HG02852 (cell line): ENCODE results near the gene ABCC2.

Experiments used
- ATAC-seq: cut with Tn5 transposase; IDR thresholded peaks from one replicate; pipeline ENCODE4 v1.9.1; 2021; ENCODE audit warnings: mild to moderate bottlenecking, moderate library complexity; ENCODE audit not compliant: unreplicated experiment

Gene ABCC2

DNA sequence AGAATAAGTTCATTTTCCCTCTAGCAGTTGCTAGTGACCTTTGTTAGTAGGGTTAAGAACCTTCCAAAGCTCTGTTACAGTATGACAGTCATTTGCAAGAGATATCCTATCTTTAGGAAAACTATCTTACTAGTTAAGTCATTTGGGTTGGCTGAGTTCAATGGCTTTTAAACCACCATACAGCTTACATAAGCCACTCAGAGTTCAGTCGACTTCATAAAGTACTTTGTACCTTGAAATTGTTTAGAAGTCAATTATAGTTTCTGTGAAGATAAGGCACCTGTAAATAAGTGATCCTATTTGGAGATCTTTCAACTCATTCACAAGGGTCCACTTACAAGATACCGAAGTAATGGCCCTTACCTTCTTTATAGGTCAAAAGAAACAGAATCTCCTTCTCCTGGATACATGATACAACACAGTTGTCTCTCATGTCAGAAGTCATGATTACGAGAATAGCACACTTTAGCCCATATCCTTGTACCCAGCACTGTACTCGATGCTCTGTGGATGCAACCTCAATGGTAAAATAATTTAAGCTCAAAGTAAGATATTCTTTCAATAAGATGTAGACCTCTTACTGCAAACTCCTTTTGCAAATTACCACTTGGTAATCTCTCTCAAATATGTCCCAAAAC is 11.9 kb upstream of the ABCC2 start:
- no peak for ATAC-seq

DNA sequence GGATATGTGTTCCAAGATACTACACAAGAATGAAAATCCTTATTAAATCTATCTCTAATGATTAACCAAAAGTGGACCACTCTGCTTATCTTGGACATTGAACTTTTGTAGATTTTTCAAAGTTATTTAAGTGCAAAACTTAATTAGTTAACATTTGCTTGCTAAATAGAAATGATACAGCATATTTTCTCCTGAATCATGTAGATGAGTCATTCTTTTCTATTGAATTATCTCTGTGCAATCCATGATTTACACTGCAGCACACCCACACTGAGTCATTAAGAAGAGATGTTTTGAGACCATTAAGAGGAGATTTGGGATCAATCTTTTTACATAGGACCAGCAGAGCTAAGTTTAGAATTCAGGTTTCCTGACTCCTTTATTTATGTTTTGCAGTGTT is 6.6 kb upstream of the ABCC2 start:
- ATAC-seq, result no peak

DNA sequence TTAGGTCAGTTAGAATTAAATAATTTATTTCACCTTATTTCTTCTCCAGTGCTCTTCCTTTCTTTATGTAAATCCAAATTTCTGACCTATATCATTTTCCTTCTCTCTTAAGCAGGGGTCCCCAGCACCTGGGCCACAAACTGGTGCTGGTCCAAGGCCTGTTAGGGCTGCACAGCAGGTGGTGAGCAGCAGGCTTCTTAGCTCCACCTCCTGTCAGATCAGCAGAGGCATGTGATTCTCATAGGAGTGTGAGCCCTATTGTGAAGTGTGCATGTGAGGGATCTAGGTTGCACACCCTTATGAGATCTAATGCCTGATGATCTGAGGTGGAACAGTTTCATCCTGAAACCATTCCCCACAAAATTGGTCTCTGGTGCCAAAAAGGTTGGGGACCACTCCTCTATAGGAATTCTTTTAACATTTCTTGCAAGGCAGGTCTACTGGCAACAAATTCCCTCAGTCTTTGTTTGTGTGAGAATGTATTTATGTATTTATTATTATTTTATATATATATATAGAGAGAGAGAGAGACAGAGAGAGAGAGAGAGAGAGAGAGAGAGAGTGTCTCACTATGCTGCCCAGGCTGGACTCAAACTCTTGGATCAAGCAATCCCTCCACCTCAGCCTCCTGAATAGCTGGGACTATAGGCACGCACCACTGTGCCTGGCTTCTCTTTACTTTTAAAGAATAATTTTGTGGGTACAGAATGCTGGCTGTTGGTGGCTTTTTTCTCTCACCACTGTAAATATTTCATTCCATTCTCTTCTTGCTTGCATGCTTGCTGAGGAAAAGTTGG is 4.3 kb upstream of the ABCC2 start:
- ATAC-seq, result no peak

DNA sequence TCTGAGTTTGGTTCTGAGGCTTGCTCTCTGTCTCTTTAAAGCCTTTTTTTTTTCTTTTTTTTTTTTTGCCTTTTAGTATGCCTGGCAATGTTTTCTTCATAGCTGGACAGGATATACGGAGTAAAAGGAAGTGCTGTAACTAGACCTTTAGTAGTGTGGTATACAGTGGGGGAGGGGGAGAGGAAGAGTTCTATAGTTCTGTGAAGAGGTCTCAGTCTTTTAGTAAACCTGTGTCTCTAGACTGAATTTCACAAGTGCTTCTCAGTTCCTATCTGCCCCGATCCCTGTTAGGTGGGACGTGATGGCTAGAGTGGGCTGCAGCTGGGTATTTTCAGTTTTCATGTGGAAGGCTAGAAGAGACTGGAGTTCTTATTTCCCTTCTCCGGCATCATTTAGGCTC is 3.1 kb upstream of the ABCC2 start:
- ATAC-seq, result no peak

DNA sequence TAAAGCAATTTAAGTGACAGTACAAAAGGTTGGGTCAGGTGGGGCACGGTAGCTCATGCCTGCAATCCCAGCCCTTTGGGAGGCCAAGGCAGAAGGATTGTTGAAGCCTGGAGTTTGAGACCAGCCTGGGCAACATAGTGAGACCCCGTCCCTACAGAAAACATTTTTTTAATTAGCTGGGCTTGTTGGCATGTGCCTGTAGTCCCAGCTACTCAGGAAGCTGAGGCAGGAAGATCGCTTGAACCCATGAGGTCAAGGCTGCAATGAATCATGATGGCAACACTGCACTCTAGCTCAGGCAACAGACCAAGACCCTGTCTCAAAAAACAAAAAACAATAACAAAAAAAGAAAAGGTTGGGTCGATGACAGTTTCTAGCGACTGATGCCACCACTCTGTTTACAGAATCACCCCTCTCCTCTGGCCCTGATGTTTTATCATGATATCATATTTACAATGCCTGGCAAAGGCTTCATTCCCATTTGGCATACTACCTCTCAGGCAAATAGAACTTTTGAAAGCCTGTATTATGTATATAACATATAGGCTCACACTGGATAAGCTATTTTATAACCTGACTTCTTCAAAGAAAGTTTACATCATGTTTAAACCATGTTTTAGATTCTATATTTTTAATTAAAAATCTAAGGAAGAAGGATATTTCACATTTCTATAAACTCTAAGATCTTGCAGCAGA is 558 bp upstream of the ABCC2 start:
- ATAC-seq, result no peak

DNA sequence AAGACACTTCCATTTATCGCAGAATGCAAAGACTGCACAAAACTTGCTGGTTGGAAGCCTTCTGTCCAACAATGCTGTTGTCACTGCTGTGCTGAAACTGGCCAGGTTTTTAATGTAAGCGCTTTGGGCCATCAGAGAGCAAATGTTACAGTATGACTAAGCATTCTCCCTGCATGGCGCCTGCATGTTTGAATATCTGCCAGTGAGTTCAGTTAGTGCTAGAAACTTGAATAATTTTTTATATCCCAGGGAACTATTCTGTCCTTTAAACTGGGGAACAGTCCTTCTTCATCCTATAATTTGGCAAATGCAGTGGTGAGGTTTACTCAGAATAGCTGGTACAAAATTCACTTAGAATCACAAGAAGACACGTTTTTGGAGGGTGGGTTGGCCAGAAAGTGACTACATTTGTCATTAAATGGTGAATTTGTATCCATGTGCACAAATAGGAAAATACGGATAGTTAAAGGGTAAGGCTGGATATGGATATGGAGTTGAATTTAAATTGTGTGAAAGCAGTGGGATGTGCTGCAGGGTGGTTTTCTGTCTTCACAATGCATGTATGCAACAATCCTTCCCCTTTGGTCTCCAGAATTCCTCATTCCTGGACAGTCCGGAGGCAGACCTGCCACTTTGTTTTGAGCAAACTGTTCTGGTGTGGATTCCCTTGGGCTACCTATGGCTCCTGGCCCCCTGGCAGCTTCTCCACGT is 1.7 kb downstream of the ABCC2 start:
- no peak for ATAC-seq

DNA sequence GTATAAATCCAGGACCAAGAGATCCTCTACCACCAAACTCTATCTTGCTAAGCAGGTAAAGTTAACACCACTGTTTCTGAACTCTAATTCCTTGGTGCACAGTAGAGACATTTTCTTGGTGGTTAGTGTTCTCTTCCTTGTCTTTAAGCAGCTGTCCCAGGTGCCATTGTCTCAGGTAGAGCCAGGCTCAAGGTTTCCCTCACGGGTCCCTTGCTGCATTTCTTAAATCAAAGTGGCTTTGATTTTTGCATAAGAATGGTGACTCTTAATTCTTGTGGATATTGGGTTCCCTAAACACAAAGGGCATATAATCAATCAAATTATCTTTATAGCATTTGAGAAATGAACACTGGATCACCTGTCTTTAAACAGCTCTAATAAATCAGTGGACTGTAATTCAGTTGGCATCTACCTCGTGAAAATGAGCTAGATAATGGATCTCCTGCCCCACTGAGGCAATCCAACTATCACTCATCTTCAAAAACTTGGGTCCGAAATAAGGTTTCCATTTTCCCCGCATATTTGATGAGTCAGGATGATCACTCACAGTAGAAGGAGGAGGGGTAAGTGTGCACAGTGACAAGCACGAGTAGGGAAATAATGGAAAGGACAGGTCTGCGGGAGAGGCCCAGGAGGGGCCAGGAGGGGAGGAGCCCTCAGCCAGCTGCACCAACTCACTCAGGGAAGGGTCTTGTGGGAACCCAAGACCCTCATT is 2.4 kb downstream of the ABCC2 start:
- no peak for ATAC-seq

DNA sequence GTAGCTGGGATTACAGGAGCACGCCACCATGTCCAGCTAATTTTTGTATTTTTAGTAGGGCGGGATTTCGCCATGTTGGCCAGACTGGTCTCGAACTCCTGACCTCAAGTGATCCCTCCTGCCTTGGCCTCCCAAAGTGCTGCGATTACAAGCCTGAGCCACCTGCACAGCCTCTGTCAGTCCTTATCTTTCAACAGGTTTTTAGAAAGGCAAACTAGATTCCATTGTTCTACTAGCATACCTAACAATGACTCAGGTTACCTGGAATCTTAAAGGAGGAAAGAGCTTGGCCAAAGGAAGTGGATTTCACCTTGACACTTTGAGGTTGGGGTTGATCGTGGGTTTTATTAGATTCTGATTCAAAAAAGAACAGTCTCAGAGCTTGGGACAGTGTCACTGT is 3.2 kb downstream of the ABCC2 start:
- no peak for ATAC-seq

DNA sequence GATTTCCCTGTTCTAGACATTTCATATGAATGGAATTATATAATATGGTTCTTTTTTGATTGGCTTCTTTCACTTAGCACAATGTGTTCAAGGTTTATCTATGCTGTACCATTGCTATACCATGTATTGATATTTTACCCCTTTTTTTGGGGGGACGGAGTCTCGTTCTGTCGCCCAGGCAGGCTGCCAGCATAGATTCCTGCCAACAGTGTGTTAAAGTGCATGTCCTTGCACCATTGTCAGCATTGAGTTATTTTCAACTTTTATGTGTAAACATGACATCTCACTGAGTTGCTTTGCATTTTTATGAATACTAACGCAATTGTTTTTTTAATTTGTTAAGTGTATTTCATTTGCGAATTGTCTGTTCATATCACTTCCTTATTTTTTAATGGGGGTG is 4.9 kb downstream of the ABCC2 start:
- no peak for ATAC-seq

DNA sequence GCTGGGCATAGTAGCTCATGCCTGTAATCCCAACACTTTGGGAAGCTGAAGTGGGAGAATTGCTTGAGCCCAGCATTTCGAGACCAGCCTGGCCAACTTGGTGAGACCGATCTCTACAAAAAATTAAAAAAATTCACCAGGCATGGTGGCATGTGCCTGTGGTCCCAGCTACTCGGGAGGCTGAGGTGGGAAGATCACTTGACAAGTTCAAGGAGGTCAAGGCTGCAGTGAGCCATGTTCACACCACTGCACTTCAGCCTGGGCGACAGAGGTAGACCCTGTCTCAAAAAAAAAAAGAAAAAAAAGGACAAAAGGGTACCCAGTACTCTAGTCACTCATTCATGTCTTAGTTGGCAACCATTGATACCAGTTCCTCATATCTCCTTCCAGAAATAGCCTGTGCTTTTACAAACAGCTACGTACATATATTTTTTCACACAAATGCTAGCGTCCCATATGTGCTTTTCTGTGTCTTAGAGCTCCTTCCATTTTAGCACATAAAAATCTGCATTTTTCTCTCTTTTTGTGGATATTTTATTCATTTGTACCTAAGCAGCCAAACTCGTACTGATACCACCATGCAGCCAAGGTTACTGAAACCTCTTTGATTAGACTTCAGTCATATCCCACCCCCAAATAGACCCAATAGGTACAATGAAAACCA is 5.5 kb downstream of the ABCC2 start:
- no peak for ATAC-seq

DNA sequence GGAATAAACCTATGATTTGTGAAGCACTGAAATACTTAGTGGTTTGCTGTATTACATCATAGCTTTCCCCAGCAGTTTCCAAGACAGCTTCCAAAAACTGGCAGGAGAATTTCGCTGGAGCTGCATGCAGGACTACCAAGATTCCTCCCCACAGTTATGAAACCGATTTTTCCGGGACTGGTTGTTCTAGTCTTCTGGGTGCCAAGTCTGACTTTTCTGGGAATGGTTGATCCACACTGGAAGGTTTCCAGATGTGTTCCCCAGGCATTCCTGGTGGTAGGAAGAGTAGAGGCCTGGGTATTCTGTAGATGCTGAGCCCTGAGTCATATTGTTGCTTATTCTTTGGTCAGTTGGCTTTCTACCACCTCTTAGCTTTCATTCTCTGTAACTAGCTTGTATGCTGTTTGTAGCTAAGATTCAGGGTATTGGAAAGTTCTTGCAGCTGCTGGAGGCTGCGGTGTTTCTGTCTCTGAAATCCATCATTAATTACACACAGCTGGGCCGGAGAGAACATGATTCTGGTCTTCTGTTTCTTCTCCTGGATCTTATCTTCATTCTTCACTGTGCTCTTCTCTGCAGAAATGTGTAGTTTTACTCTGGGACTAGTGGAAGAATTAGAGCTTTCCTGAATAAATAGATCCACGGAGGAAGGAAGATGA is 6.3 kb downstream of the ABCC2 start:
- ATAC-seq, result no peak

DNA sequence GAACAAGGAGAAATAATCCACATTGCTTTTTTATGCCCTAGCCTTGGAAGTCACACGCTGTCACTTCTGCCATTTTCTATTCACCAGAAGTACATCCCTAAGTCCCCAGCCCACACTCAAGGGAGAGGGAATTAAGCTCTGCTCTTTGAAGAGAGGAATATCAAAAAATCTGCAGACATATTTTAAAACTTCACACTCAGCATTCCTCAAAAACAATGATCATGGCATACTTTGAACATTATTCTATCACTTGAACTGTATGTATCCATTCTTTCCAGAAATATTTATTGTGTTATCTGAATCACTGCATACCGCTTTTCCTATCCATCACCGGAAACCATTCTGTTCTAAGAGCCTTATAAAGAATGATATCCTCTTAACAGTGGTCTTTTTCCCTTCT is 9.4 kb downstream of the ABCC2 start:
- ATAC-seq, result no peak

DNA sequence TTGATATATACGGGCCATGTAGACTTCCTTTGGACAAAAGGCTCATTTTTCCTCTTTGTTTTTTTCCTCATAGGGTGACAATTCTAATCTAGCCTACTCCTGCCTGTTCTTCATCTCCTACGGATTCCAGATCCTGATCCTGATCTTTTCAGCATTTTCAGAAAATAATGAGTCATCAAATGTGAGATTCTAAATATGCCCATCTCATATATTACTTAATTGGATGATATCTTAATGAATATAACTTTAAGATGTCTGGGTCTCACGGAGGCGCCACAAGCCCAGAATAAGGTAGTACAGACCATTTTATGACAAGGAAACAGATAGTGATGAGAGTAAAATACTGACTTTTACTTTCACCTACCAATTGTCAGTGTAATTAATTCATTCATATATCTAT is 11.4 kb downstream of the ABCC2 start:
- no peak for ATAC-seq

DNA sequence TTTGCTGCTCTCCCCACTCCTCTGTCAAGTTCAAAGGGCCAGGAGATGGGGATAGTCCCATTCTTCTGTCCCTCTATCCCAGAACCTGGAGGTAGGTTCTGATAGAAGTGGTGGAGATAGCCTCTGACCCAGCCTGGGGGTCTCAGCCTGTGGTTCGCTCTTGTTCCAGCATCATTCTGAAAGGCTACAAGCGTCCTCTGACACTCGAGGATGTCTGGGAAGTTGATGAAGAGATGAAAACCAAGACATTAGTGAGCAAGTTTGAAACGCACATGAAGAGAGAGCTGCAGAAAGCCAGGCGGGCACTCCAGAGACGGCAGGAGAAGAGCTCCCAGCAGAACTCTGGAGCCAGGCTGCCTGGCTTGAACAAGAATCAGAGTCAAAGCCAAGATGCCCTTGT is 14.5 kb downstream of the ABCC2 start:
- ATAC-seq, result no peak

DNA sequence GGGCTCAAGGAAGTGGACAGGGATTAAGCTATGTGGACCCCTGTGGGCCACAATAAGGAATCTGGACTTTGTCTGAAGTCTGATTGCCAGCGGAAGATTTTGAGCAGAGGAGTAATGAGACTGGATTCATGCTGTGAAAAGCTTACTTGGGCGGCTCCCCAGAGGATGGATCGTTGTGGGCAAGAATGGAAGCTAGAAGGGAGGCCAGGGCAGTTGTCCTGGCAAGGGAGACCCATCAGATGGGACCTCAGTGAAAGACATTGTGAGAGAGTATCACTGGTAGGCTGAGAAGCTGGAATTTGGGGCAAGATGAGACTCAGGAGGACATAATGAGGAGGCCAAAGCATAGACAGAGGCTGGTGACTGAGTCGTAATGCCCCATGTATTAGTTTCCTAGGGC is 15.6 kb downstream of the ABCC2 start:
- ATAC-seq, result no peak

DNA sequence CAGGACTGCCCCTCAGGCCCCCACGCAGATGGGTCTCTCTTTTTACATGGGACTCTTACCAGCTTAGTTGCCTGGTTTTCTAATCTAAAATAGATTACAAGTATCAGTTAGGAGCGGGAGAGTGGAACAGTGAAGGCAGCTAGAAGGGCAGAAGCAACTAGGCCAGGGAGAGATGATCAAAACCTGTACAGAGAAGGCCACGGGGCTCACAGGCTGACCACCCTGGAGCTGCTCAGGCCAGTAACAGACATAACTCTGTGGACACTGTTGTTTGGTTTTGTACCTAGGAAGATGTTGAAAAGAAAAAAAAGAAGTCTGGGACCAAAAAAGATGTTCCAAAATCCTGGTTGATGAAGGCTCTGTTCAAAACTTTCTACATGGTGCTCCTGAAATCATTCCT is 16.5 kb downstream of the ABCC2 start:
- ATAC-seq, result no peak

DNA sequence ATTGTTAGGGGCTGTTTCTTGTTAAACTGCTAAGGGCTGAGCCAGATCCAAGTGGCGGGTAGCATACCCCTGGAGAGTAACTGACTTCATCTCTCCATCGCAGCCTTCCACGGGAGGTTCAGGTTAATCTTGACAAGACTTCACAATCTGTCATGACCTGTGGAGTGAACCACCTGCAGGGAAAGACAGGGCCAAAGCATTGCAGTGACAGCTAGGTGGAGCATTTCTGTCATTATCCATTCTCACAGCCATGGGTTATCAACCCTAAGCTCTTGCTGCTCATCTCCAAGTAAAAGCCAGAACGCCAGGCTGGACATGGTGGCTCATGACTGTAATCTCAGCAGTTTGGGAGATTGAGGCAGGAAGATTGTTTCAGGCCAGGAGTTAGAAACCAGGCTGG is 17.2 kb downstream of the ABCC2 start:
- ATAC-seq, result no peak

DNA sequence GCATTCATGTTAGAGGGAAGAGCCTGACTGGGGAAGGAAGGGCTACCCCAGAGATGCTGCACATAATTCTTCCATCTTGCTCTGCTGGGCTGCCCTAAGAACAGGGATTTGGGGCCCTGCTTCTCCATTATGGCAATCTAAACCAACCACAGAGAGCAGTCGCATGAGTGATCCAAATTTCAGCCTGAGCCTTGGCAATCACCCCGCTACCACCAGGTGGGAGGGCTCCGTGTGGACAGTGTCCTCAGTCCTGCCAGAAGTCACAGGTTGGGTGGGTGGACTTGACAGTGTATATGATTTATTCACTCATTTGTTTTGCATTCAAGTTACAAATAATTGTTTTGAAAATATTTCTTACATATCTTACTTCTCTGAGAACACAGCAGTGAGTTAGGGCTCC is 22.0 kb downstream of the ABCC2 start:
- no peak for ATAC-seq

DNA sequence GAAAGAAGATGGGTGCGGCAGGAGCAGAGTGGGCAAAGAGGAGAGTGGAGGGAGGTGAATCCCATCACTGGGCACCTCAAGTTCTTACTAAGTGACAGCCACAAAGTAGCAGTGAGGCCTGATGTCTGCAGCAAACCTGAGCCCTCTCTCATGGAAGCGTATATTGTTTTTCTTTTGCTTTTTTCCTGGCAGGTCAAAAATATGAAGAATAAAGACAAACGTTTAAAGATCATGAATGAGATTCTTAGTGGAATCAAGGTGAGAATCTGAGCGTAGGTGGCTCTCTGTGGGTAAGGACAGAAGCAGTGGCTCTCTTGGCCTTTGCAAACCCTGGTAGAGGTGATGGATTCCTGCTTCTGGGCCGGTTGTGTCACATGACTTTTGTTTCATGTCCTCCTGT is 22.8 kb downstream of the ABCC2 start:
- ATAC-seq, result no peak

DNA sequence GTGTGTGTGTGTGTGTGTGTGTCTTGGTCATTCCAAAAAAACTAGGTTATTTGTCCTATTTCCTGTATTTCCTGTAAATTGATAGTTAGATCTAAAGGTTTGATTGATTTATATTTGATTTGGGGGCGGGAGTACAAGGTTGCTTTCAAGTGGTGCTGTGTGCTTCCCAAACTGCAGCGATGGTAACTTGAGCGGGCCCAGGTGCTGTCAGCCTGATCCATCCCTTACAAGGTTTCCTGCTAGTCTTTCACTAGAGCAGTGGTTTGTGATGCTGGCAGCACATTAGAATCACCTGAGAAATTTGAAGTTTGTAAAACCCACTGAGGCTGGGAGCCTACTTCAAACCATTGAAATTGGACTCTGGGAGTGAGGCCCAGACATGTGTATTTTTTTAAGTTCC is 23.7 kb downstream of the ABCC2 start:
- ATAC-seq, result no peak
